ENCODE measurements around the gene NUCKS1.

The NUCKS1 gene

DNA sequence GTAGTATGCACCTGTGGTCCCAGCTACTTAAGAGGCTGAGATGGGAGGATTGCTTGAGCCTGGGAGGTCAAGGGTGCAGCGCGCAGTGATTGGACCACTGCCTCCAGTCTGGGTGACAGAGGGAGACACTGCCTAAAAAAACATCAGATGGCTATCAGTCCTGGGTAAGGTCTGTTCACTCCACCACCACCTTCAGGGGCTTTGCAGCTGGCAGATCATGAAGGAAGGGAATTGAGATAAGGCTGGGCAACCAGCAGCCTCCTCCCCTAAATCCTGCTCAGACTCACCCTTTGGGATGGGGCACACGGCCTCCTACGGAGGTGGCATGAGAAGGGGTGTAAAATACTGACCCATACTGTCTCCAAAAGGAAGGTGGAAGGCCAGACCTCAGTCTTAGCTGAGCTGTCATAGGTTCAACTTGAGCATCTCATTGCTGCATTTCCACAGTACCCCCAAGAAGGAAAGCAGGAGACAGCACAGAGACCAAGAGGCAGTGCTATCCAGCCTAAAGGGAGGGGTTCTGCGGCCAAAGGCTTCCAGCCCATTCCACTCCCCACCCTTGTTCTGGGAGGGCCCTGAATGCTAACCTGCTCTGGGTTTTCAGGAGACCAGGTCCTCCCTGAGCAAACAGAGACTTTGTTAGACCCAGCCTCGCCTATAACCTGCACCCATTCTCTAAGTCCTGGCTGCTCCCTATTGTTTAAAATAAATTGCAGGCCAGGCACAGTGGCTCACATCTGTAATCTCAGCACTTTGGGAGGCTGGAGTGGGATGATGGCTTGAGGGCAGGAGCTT, 83.4 kb downstream of the NUCKS1 start:
- no peak for DNase-seq

DNA sequence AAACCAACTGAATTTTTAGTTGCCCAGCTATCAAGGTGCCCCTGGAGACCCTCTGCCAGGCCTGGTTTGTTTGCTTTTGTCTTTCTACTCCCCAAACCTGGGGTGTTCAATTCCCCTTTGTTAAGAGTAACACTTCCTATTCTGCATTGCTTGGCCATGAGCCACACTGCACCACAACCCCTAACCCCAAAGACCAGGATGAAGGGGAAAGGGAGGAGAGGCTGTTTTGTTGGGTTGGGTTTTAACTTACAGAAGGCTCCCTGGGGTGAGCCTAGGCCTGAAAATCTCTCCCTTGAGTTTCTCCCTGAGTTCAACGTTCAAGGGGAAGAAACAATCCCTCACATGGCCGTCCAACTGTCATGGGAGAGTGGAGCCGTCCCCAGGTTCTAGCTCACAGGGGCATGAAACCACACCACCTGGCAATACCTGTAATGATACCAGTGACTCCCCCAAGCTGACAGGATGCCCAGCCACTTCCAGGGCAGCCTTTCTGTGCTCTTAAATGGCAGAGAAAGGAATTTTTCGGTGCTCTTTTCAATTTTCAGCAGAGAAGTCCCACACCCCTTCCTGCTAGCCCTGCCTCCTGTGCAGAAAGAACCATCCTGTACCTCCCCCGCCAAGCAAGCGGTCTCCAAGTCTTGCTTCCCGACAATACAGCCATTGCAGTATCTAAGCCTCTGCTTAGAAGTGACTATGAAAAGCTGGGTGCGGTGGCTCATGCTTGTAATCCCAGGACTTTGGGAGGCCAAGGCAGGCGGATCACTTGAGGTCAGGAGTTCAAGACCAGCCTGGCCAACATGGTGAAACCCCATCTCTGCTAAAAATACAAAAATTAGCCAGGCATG, 84.6 kb downstream of the NUCKS1 start:
- DNase-seq = no peak

DNA sequence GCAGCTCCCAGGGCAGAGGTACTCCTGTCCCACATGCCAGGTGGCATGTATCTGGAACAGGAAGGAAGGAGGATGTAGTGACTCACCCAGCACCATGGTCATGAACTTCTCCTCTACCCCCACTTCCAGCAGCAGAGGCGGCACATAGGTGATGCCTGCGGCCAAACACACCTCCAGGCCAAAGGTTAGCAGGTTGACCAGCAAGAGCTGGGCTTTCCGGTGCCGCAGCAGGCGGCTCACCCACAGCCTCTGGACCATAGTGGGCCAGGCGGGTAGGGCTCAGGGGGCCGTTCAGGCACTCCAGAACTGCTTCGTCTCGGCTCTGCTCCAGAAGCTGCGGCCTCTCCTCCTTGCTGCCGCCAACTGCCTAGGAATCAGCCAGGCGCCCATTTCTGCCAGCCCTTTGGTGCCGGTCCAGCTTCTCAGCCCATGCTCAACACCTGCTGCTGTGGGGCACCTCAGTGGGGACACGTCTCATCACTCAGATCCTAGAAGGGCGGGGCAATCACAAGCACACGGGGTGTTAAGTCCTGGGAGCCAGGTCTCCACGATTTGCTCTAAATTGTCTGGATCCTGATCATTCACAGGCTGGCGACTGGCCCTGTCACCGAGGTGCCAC, 85.5 kb downstream of the NUCKS1 start:
- DNase-seq = no peak

DNA sequence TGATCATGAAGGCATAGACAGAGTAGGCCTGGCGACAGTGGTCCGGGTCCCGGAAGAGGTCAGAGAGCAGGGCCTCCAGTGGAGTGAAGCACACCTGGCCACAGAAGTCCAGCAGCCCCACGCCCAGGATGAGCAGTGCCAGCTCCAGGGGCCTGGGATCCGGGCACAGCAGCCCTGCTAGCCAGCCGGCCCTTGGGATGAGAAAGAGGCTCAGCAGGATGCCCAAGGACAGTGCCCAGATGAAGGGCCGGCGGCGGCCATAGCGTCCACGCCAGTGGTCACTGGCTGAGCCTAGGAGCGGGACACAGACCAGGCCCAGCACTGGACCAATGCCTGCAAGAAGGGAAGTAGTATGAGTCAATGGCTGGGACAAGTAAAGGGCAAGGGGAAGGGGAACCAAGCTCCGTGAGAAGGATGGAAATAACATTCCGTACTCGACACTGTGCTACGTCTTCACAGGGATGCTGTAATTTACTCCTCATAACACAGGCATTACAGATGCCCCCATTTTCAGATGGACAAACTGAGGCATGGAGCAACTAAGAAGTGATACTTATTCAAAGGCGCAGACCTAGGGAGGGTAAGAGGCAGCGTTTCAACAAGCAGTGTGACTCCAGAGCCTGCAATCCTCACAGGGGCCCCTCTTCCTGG, 86.6 kb downstream of the NUCKS1 start:
- DNase-seq = no peak
